Liver (tissue), 9 donors: ENCODE measurements around the gene ADGRG2. TPM values are rescaled to one million over a fixed set of nuclear protein-coding genes. Genes with fewer than 3 reads are reported as not detected.
A peak's percentile ranks its signal among the peaks of the same experiment; 100 is the strongest.
"Not testable (repeated sequence)": the region's sequence is repeated elsewhere in the genome, so short reads cannot be mapped to it uniquely, and the experiment has no call there.

Source experiments
- DNase-seq: peaks from one replicate; pipeline ENCODE4 v3.0.0-alpha.2; 2017; ENCODE audit warnings: low spot score
- H3K27ac ChIP-seq, 2 donors: one replicate each; pipeline ENCODE4 v1.7.0; 2013; ENCODE audit warnings: inconsistent platforms in 2 of 2, low read length in 2 of 2, control low read depth in 1 of 2, low read depth in 1 of 2, mild to moderate bottlenecking in 1 of 2
- H3K27me3 ChIP-seq, 4 donors: one replicate each; pipeline versions ENCODE4 v1.6.1 to v1.7.0; 2013; ENCODE audit warnings: low read length in 3 of 4, inconsistent platforms in 1 of 4, mild to moderate bottlenecking in 1 of 4, moderate library complexity in 1 of 4; ENCODE audit not compliant: control insufficient read depth in 4 of 4, insufficient read depth in 4 of 4
- H3K36me3 ChIP-seq, 4 donors: one replicate each; pipeline versions ENCODE4 v1.6.1 to v1.7.0; 2013; ENCODE audit warnings: low read length in 3 of 4, mild to moderate bottlenecking in 3 of 4, low read depth in 1 of 4, moderate library complexity in 1 of 4; ENCODE audit not compliant: control insufficient read depth in 4 of 4, insufficient read depth in 3 of 4
- H3K4me1 ChIP-seq, 4 donors: one replicate each; pipeline versions ENCODE4 v1.6.1 to v1.7.0; 2013; ENCODE audit warnings: low read length in 3 of 4, mild to moderate bottlenecking in 3 of 4, moderate library complexity in 1 of 4; ENCODE audit not compliant: control insufficient read depth in 4 of 4, insufficient read depth in 4 of 4
- H3K4me3 ChIP-seq, 3 donors: one replicate each; pipeline versions ENCODE4 v1.6.1 to v1.7.0; 2013; ENCODE audit warnings: low read length in 3 of 3, control low read depth in 1 of 3, low read depth in 1 of 3, mild to moderate bottlenecking in 1 of 3
- H3K9ac ChIP-seq, 2 donors: one replicate each; pipeline ENCODE4 v1.7.0; 2013; ENCODE audit warnings: low read length in 2 of 2, mild to moderate bottlenecking in 2 of 2, moderate library complexity in 2 of 2, control low read depth in 1 of 2, low read depth in 1 of 2
- H3K9me3 ChIP-seq, 4 donors: one replicate each; pipeline versions ENCODE4 v1.6.1 to v1.7.0; 2013; ENCODE audit warnings: low read length in 3 of 4; ENCODE audit not compliant: control insufficient read depth in 4 of 4
- CTCF ChIP-seq: fragments of 150-350 bp; IDR thresholded peaks from 2 replicates; pipeline ENCODE4 v1.5.1; 2017; ENCODE audit warnings: improper control_type of control experiment, low read depth, low read length; ENCODE audit not compliant: missing input control
- EGR1 ChIP-seq, 2 donors: IDR thresholded peaks; 2 replicates each; pipeline ENCODE4 v1.6.1; 2016 to 2018; ENCODE audit warnings: antibody characterized with exemption in 2 of 2, low read depth in 2 of 2
- FOXA2 ChIP-seq: IDR thresholded peaks from 2 replicates; pipeline ENCODE4 v1.6.1; 2016; ENCODE audit warnings: antibody characterized with exemption
- HNF4A ChIP-seq, 2 donors: conservative IDR thresholded peaks; 2 replicates each; pipeline ENCODE4 v1.6.1; 2016; ENCODE audit warnings: antibody characterized with exemption in 2 of 2, mild to moderate bottlenecking in 2 of 2
- JUND ChIP-seq, 2 donors: IDR thresholded peaks; 2 replicates each; pipeline ENCODE4 v1.6.1; 2016; ENCODE audit warnings: antibody characterized with exemption in 2 of 2
- RAD21 ChIP-seq, 2 donors: IDR thresholded peaks; 2 replicates each; pipeline ENCODE4 v1.6.1; 2016; ENCODE audit warnings: antibody characterized with exemption in 2 of 2, mild to moderate bottlenecking in 2 of 2
- RXRA ChIP-seq, 2 donors: IDR thresholded peaks; 2 replicates each; pipeline ENCODE4 v1.6.1; 2017 to 2018; ENCODE audit warnings: antibody characterized with exemption in 2 of 2, mild to moderate bottlenecking in 1 of 2
- SP1 ChIP-seq: IDR thresholded peaks from 2 replicates; pipeline ENCODE4 v1.6.1; 2018; ENCODE audit warnings: antibody characterized with exemption, mild to moderate bottlenecking
- YY1 ChIP-seq: IDR thresholded peaks from 2 replicates; pipeline ENCODE4 v1.6.1; 2016; ENCODE audit warnings: antibody characterized with exemption, mild to moderate bottlenecking
- WGBS: extraction: QIAGEN DNeasy Blood & Tissue Kit; methylation state at CpG from one replicate; pipeline ENCODE4 v1.1.7; 2013; 5-methylcytosine and 5-hydroxymethylcytosine counted together
- polyA plus RNA-seq, 2 donors: library from polyadenylated mRNA; stranded (reverse) in 1 of 2; unstranded in 1 of 2; fragments of 200-250 nt in 1 of 2; fragments of >200 nt in 1 of 2; fragmentation: Nextera tagmentation in 1 of 2; extraction: Ambion mirVana in 1 of 2; gene quantifications; one replicate each; pipeline versions ENCODE4 v1.2.1 to v1.2.3, GENCODE V29; 2013 to 2015
- total RNA-seq, 2 donors: library from RNA; depleted of rRNA; stranded (reverse); fragments of >200 nt; gene quantifications; one replicate each; pipeline ENCODE4 v1.2.3, GENCODE V29; 2014
- TF ChIP-seq, protein P1 (sequence below): IDR thresholded peaks from 2 replicates; pipeline ENCODE4 v1.6.1; 2016; ENCODE audit warnings: antibody characterized with exemption, mild to moderate bottlenecking
- TF ChIP-seq, protein P2 (sequence below): IDR thresholded peaks from 2 replicates; pipeline ENCODE4 v1.6.1; 2016; ENCODE audit warnings: antibody characterized with exemption
- TF ChIP-seq, protein P3 (sequence below): IDR thresholded peaks from 2 replicates; pipeline ENCODE4 v1.6.1; 2016; ENCODE audit warnings: antibody characterized with exemption
- donor health status: healthy.
- donor health status: healthy.
- donor health status: healthy.
- donor health status: healthy.
- donor health status: healthy.

The ADGRG2 gene
- total and polyA plus RNA-seq, 4 donors: 0.08 to 0.45 (median 0.24) TPM; not detected in 1

DNA sequence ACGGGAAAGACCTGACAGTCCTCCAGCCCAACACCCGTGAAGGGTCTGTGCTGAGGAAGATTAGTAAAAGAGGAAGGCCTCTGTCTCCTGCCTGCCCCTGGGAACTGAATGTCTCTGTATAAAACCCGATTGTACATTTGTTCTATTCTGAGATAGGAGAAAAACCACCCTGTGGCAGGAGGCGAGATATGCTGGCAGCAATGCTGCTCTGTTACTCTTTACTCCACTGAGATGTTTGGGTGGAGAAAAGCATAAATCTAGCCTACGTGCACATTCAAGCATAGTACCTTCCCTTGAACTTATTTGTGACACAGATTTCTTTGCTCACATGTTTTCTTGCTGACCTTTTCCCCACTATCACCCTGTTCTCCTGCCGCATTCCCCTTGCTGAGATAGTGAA lies 142.0 kb downstream of the ADGRG2 start:
- H3K4me3 ChIP-seq, H3K36me3 ChIP-seq, H3K9me3 ChIP-seq, H3K9ac ChIP-seq, H3K27me3 ChIP-seq, DNase-seq: not testable (repeated sequence)
- peaks cover 0 to 11% (median 6%) of the 10 kb centered on the region in 4 donors for H3K4me1 ChIP-seq
- 27% methylated on average over 6 of the region's 6 CpGs for WGBS
- peak; percentile 53 for TF ChIP-seq SP1
- TF ChIP-seq YY1: peak; percentile 28
- TF ChIP-seq RXRA (IDR thresholded peaks at IDR 0.05): peak; percentile 54 to 68
- TF ChIP-seq HNF4A (conservative IDR thresholded peaks at IDR 0.05): peak in 1 of 2 donors; percentile 20
- TF ChIP-seq RAD21 (IDR thresholded peaks at IDR 0.05): peak; percentile 12 to 19
- peak overlapping the region; percentile 58 to 86 for H3K27ac ChIP-seq

DNA sequence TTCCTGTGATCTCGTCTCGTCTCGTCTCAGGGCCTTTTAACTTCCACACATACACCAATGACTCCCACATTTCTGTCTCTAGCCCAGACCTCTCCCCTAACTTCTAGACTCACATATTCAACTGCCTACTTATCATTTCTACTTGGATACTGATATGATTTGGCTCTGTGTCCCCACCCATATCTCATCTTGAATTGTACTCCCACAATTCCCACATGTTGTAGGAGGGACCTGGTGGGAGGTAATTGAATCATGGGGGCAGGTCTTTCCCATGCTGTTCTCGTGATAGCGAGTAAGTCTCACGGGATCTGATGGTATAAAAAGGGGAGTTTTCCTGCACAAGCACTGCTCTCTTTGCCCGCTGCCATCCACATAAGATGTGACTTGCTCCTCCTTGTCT lies 147.3 kb downstream of the ADGRG2 start:
- Histone ChIP-seq H3K4me3 (no peak overlapping the region), H3K27me3 (no peaks in the 10 kb centered on the region), H3K36me3 (no peaks in the 10 kb centered on the region), H3K4me1 (peaks cover 0 to 4% (median 3%) of the 10 kb centered on the region in 4 donors), H3K9ac (no peak overlapping the region), H3K9me3 (no peaks in the 10 kb centered on the region), H3K27ac (no peak overlapping the region)
- 98% methylated on average over 7 of the region's 7 CpGs for WGBS
- TF ChIP-seq RXRA (IDR thresholded peaks at IDR 0.05) (no peak), CTCF (no peak), EGR1 (IDR thresholded peaks at IDR 0.05; ENCODE audit: low read depth in 2 of 2) (no peak), RAD21 (IDR thresholded peaks at IDR 0.05) (no peak), SP1 (no peak), HNF4A (conservative IDR thresholded peaks at IDR 0.05) (no peak), JUND (IDR thresholded peaks at IDR 0.05) (no peak), FOXA2 (no peak)
- TF ChIP-seq, protein P1, sequence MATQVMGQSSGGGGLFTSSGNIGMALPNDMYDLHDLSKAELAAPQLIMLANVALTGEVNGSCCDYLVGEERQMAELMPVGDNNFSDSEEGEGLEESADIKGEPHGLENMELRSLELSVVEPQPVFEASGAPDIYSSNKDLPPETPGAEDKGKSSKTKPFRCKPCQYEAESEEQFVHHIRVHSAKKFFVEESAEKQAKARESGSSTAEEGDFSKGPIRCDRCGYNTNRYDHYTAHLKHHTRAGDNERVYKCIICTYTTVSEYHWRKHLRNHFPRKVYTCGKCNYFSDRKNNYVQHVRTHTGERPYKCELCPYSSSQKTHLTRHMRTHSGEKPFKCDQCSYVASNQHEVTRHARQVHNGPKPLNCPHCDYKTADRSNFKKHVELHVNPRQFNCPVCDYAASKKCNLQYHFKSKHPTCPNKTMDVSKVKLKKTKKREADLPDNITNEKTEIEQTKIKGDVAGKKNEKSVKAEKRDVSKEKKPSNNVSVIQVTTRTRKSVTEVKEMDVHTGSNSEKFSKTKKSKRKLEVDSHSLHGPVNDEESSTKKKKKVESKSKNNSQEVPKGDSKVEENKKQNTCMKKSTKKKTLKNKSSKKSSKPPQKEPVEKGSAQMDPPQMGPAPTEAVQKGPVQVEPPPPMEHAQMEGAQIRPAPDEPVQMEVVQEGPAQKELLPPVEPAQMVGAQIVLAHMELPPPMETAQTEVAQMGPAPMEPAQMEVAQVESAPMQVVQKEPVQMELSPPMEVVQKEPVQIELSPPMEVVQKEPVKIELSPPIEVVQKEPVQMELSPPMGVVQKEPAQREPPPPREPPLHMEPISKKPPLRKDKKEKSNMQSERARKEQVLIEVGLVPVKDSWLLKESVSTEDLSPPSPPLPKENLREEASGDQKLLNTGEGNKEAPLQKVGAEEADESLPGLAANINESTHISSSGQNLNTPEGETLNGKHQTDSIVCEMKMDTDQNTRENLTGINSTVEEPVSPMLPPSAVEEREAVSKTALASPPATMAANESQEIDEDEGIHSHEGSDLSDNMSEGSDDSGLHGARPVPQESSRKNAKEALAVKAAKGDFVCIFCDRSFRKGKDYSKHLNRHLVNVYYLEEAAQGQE: no peak
- TF ChIP-seq, protein P2, sequence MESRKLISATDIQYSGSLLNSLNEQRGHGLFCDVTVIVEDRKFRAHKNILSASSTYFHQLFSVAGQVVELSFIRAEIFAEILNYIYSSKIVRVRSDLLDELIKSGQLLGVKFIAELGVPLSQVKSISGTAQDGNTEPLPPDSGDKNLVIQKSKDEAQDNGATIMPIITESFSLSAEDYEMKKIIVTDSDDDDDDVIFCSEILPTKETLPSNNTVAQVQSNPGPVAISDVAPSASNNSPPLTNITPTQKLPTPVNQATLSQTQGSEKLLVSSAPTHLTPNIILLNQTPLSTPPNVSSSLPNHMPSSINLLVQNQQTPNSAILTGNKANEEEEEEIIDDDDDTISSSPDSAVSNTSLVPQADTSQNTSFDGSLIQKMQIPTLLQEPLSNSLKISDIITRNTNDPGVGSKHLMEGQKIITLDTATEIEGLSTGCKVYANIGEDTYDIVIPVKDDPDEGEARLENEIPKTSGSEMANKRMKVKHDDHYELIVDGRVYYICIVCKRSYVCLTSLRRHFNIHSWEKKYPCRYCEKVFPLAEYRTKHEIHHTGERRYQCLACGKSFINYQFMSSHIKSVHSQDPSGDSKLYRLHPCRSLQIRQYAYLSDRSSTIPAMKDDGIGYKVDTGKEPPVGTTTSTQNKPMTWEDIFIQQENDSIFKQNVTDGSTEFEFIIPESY: no peak
- TF ChIP-seq, protein P3, sequence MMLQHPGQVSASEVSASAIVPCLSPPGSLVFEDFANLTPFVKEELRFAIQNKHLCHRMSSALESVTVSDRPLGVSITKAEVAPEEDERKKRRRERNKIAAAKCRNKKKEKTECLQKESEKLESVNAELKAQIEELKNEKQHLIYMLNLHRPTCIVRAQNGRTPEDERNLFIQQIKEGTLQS: no peak
- no peak for DNase-seq
